Loucy (cell line): ENCODE data around the gene RIMS1.

Experiments used
- H2AFZ ChIP-seq: fragments of 200-600 bp; sonication (generic); 2 replicates; pipeline ENCODE4 v1.6.0; 2016; ENCODE audit warnings: antibody characterized with exemption, mild to moderate bottlenecking, low read length, moderate library complexity
- H3F3A ChIP-seq: fragments of 200-600 bp; 2 replicates; pipeline ENCODE4 v1.6.0; 2016; ENCODE audit warnings: antibody characterized with exemption, low read depth, mild to moderate bottlenecking
- H3K27me3 ChIP-seq: fragments of 200-600 bp; sonication (generic); 2 replicates; pipeline ENCODE4 v1.6.1; 2014; ENCODE audit warnings: low read length, mild to moderate bottlenecking; ENCODE audit not compliant: insufficient read depth, poor library complexity, severe bottlenecking
- H3K36me3 ChIP-seq: fragments of 200-600 bp; sonication (generic); 2 replicates; pipeline ENCODE4 v1.6.1; 2016; ENCODE audit warnings: low read length; ENCODE audit not compliant: insufficient read depth
- H3K4me1 ChIP-seq: fragments of 200-600 bp; sonication (generic); 2 replicates; pipeline ENCODE4 v1.5.1; 2014; ENCODE audit warnings: low read length, mild to moderate bottlenecking; ENCODE audit not compliant: insufficient read depth, poor library complexity, severe bottlenecking
- H3K4me2 ChIP-seq: fragments of 200-600 bp; sonication (generic); 2 replicates; pipeline ENCODE4 v1.6.0; 2014; ENCODE audit warnings: antibody characterized with exemption, low read length, low read depth, mild to moderate bottlenecking; ENCODE audit not compliant: poor library complexity, severe bottlenecking
- H3K4me3 ChIP-seq: fragments of 200-600 bp; sonication (generic); 2 replicates; pipeline ENCODE4 v1.5.1; 2014; ENCODE audit warnings: low read length, mild to moderate bottlenecking, mixed read lengths; ENCODE audit not compliant: poor library complexity, severe bottlenecking
- H3K79me2 ChIP-seq: fragments of 200-600 bp; sonication (generic); 2 replicates; pipeline ENCODE4 v1.6.1; 2014; ENCODE audit warnings: low read length; ENCODE audit not compliant: insufficient read depth
- H3K9ac ChIP-seq: fragments of 200-600 bp; sonication (generic); 2 replicates; pipeline ENCODE4 v1.6.0; 2014; ENCODE audit warnings: mild to moderate bottlenecking, low read depth, low read length, moderate library complexity; ENCODE audit not compliant: poor library complexity, severe bottlenecking
- H3K9me2 ChIP-seq: fragments of 200-600 bp; sonication (generic); replicated peaks from 2 replicates; pipeline ENCODE4 v1.6.1; 2016; ENCODE audit warnings: low read depth, low read length, mixed read lengths
- H3K9me3 ChIP-seq: fragments of 200-600 bp; sonication (generic); 2 replicates; pipeline ENCODE4 v1.6.1; 2014; ENCODE audit warnings: mild to moderate bottlenecking, antibody characterized with exemption, low read length, low read depth; ENCODE audit not compliant: insufficient read depth
- H4K20me1 ChIP-seq: fragments of 200-600 bp; sonication (generic); 2 replicates; pipeline ENCODE4 v1.6.0; 2014; ENCODE audit warnings: antibody characterized with exemption, low read length, mild to moderate bottlenecking; ENCODE audit not compliant: insufficient read depth, poor library complexity, severe bottlenecking
- EZH2phosphoT487 ChIP-seq: fragments of 200-600 bp; IDR thresholded peaks from 2 replicates; pipeline ENCODE4 v1.6.1; 2018; ENCODE audit warnings: antibody characterized with exemption, mild to moderate bottlenecking, moderate library complexity, borderline replicate concordance
- TF ChIP-seq, protein P1 (sequence below): fragments of 200-600 bp; sonication (generic); conservative IDR thresholded peaks from 2 replicates; pipeline ENCODE4 v1.5.1; 2014; ENCODE audit warnings: mild to moderate bottlenecking, antibody characterized with exemption, low read length

RIMS1 gene

DNA sequence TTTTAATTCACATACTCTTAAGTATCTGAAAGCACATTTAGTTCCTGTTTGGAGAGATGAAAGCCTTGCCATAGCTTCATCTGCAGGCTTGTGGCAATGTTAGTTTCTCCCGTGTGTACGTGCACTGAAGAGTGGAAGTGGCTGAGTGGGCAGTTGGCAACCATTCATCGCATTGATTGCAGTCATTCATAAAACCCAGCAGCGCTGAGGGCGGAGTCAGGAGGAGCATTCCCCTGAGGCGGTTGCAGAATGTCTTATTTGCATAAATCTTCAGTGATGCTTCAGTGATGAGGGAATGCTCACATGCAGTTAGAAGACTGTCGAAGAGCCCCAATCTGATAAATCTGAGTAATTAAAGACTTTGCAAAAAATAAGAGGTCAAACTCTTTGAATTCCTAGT, 79.1 kb downstream of the RIMS1 start:
- Histone ChIP-seq H3K9me3 (no peaks in the 10 kb centered on the region), H3K4me3 (no peak overlapping the region), H3F3A (no peaks in the 10 kb centered on the region), H4K20me1 (no peaks in the 10 kb centered on the region), H2AFZ (no peak overlapping the region), H3K4me1 (no peaks in the 10 kb centered on the region), H3K79me2 (no peaks in the 10 kb centered on the region), H3K9ac (no peak overlapping the region), H3K27me3 (no peaks in the 10 kb centered on the region), H3K36me3 (no peaks in the 10 kb centered on the region), H3K4me2 (no peak overlapping the region), H3K9me2 (no peaks in the 10 kb centered on the region)
- TF ChIP-seq, protein P1, sequence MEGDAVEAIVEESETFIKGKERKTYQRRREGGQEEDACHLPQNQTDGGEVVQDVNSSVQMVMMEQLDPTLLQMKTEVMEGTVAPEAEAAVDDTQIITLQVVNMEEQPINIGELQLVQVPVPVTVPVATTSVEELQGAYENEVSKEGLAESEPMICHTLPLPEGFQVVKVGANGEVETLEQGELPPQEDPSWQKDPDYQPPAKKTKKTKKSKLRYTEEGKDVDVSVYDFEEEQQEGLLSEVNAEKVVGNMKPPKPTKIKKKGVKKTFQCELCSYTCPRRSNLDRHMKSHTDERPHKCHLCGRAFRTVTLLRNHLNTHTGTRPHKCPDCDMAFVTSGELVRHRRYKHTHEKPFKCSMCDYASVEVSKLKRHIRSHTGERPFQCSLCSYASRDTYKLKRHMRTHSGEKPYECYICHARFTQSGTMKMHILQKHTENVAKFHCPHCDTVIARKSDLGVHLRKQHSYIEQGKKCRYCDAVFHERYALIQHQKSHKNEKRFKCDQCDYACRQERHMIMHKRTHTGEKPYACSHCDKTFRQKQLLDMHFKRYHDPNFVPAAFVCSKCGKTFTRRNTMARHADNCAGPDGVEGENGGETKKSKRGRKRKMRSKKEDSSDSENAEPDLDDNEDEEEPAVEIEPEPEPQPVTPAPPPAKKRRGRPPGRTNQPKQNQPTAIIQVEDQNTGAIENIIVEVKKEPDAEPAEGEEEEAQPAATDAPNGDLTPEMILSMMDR, result no peak
- TF ChIP-seq EZH2phosphoT487, result no peak

DNA sequence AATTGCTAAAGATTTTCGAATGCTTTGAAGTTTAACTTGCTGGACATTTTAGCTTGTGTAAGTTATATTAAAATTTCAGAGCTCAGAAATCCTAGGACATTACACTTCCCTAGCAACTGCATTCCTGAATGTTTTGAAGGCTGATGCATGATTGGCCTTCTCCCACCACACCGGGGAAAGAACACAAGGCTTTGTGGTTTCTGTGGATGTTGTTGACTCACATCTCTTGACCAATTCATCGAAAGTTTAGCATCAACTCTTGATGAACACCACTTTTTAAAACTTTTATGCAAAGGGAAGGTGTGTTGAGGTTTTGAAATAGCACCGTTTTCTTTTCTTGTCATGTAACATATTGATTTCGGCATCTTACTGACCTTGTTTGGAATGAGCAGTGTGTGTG, 81.1 kb downstream of the RIMS1 start:
- H3K27me3 ChIP-seq, result no peaks in the 10 kb centered on the region
- H3K4me3 ChIP-seq, result no peak overlapping the region
- H3K36me3 ChIP-seq, result no peaks in the 10 kb centered on the region
- no peaks in the 10 kb centered on the region for H3K79me2 ChIP-seq
- no peak overlapping the region for H3K9ac ChIP-seq
- no peak overlapping the region for H2AFZ ChIP-seq
- H4K20me1 ChIP-seq, result no peaks in the 10 kb centered on the region
- no peaks in the 10 kb centered on the region for H3K9me3 ChIP-seq
- TF ChIP-seq, protein P1, result no peak
- no peak for TF ChIP-seq EZH2phosphoT487
- H3K9me2 ChIP-seq, result no peaks in the 10 kb centered on the region
- no peak overlapping the region for H3K4me2 ChIP-seq
- no peaks in the 10 kb centered on the region for H3F3A ChIP-seq
- H3K4me1 ChIP-seq, result no peaks in the 10 kb centered on the region

DNA sequence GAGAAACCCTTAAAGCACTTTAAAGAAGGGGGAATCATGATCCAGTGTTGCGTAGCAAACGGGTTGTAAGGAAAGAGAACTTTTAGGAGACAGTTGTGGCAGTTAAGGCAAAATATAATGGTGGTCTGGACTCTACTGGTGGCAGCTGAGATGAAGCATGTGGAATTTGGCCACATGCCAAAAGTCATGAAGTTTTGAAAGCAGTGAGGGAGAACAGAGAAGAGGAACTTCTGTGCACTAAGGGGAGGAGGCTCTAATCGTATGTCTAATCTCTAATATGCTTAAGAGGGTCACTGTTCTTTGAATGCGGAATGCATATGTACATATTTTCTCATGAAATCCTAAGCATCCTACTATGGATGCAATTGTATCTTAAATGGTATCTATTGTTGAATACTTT, 91.5 kb downstream of the RIMS1 start:
- Histone ChIP-seq H3K9me3 (no peaks in the 10 kb centered on the region), H3K27me3 (no peaks in the 10 kb centered on the region), H4K20me1 (no peaks in the 10 kb centered on the region), H3K9me2 (no peaks in the 10 kb centered on the region), H3K9ac (no peak overlapping the region), H3F3A (no peaks in the 10 kb centered on the region), H3K4me2 (no peak overlapping the region), H3K36me3 (no peaks in the 10 kb centered on the region), H3K4me3 (no peak overlapping the region), H2AFZ (no peak overlapping the region), H3K79me2 (no peaks in the 10 kb centered on the region), H3K4me1 (no peaks in the 10 kb centered on the region)
- TF ChIP-seq EZH2phosphoT487, result no peak
- TF ChIP-seq, protein P1, result no peak
